ENCODE results near the gene OR13C5.

DNA sequence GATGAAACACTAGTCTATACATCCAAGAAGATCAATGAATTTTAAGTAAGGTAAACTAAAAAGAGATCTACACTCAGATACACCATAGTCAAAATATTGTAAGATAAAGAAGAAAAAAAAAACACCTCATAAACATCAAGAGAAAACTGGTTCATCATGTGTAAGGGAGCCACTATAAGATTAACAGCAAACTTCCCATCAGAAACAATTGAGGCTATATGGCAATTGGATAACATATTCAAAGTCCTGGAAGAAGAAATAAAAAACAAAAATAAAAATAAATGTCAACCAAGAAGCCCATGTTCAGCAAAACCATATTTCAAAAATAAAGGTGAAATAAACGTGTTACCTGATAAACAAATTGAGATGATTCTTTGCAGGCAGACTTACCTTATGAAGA, 26.6 kb downstream of the OR13C5 start:
- TF ChIP-seq, protein P1, sequence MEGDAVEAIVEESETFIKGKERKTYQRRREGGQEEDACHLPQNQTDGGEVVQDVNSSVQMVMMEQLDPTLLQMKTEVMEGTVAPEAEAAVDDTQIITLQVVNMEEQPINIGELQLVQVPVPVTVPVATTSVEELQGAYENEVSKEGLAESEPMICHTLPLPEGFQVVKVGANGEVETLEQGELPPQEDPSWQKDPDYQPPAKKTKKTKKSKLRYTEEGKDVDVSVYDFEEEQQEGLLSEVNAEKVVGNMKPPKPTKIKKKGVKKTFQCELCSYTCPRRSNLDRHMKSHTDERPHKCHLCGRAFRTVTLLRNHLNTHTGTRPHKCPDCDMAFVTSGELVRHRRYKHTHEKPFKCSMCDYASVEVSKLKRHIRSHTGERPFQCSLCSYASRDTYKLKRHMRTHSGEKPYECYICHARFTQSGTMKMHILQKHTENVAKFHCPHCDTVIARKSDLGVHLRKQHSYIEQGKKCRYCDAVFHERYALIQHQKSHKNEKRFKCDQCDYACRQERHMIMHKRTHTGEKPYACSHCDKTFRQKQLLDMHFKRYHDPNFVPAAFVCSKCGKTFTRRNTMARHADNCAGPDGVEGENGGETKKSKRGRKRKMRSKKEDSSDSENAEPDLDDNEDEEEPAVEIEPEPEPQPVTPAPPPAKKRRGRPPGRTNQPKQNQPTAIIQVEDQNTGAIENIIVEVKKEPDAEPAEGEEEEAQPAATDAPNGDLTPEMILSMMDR (IDR thresholded peaks at IDR 0.05; ENCODE audit: low read depth, low read length): no peak
- no peak for TF ChIP-seq POLR2A (IDR thresholded peaks at IDR 0.05; ENCODE audit: extremely low read depth, insufficient read length)

All from NB4 (cell line).